Measurements from ENCODE around the gene ELMO2. TPM values are rescaled to one million over a fixed set of nuclear protein-coding genes. Genes with fewer than 3 reads are reported as not detected.

ELMO2 gene, protein sequence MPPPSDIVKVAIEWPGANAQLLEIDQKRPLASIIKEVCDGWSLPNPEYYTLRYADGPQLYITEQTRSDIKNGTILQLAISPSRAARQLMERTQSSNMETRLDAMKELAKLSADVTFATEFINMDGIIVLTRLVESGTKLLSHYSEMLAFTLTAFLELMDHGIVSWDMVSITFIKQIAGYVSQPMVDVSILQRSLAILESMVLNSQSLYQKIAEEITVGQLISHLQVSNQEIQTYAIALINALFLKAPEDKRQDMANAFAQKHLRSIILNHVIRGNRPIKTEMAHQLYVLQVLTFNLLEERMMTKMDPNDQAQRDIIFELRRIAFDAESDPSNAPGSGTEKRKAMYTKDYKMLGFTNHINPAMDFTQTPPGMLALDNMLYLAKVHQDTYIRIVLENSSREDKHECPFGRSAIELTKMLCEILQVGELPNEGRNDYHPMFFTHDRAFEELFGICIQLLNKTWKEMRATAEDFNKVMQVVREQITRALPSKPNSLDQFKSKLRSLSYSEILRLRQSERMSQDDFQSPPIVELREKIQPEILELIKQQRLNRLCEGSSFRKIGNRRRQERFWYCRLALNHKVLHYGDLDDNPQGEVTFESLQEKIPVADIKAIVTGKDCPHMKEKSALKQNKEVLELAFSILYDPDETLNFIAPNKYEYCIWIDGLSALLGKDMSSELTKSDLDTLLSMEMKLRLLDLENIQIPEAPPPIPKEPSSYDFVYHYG
- 97.7 and 112 TPM in 2 replicates for total RNA-seq

- intact Hi-C loops (cut with micrococcal nuclease), result loop anchor here (1.0 to 2.0 kb wide), 10 partner anchors 42 to 1446 kb away; partner anchors contain the start of genes TOMM34, TP53RK, UBE2C and ZNF335
Observed at GRCh38 chr20:46406200-46406985, at the start of gene ELMO2. ELMO2 (minus strand) TSS chr20:46406615; CDS start chr20:46394482, 12,133 bp downstream.

DNA sequence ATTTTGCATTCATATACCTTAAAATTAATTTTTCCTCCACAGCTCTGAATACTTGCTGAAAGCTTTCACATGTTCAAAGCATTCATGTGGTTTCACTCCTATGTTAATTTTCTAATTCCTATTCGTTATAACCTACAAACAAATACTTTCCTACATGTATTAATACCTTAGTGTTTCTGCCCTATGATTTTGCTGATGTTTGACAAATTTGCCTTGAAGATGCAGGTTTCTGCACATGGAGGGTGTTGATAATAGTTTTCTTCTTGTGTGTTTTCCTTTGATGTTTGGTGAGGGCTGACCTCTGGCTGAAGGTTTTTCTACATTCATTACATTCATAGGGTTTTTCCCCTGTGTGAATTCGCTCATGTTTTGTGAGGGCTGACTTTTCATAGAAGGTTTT lies 49.3 kb upstream of the ELMO2 start:
- intact Hi-C loops (cut with micrococcal nuclease), result no loop called here

- intact Hi-C loops (cut with micrococcal nuclease), result no loop called here
Observed at GRCh38 chr20:46446851-46447250, 40.4 kb upstream of the ELMO2 start.

DNA sequence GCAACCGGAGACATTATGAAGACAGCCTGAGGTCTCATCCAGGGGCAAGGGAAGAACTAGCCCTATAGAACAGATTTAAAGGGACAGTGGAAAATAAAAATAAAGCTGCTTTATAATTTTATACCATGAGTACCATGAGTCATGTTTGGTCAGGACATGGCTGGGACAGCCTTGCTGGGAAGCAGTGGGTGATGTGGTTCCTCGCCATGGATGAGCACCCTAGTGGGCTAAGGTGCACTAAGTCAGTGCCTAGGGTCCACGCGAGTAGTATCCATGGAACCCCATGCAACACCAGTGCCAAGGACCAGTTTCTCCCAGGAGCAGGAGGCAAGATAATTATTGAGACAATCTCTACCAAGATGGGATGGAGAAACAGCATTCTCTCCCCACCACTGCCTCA lies 33.4 kb upstream of the ELMO2 start:
- intact Hi-C loops (cut with micrococcal nuclease), result no loop called here

- intact Hi-C loops (cut with micrococcal nuclease), result loop anchor here (1.0 kb wide), 1 partner anchor 131 kb away; no protein-coding TSS in a partner anchor
Observed at GRCh38 chr20:46438156-46438750, 31.8 kb upstream of the ELMO2 start.

- intact Hi-C loops (cut with micrococcal nuclease), result no loop called here
Observed at GRCh38 chr20:46435146-46435545, 28.7 kb upstream of the ELMO2 start.

GRCh38 chr20:46434597-46434996 lies 28.2 kb upstream of the ELMO2 start:
- intact Hi-C loops (cut with micrococcal nuclease), result no loop called here

DNA sequence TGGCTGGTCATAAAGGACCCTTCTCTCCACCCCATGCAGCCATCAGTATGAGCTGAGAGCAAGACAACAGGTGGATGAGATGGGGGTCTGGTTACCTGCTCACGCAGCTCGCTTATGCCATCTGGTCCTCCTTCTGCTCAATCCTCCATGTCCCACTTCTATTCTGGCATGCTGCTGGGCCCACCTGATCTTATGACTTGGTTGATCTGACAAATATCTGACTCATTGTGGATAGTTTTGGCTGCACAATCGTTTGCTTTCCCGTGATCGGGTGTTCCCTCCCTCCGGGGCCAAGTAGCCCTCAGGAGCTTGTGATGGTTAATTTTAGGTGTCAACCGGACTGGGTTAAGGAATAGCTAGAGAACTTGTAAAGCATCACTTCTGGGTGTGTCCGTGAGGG lies 26.6 kb upstream of the ELMO2 start:
- intact Hi-C loops (cut with micrococcal nuclease), result no loop called here

- intact Hi-C loops (cut with micrococcal nuclease), result no loop called here
Observed at GRCh38 chr20:46430921-46431712, 24.7 kb upstream of the ELMO2 start.

- intact Hi-C loops (cut with micrococcal nuclease), result no loop called here
Observed at GRCh38 chr20:46427384-46427783, 21.0 kb upstream of the ELMO2 start.

DNA sequence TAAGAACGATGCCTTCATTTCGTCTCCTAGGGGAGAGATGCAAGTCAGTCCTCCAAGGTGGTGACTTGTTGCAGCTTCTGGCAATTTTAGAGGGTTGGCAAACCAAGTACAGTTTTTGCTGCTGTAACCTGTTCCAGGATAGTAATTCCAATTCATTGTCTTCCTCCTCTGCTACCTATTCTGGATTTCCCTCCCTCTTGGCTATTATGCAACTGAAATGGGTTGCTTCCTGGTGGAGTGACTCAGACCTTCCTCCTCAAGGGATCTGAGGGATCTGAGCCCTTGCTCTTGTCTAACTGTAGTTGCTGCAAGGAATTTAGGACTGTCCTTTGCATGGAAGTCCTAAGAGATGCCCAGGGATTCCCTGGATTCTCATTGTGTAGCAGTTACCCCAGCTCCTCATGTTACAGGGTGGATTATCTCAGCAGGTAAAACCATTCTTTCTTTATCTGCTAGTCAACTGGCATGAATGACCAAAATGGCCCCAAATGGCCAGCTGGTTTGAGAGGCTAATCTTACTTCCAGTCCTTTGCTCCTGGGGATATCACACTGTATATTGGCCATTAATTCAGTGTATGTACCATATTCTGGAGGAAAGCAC lies 17.6 kb upstream of the ELMO2 start:
- intact Hi-C loops (cut with micrococcal nuclease), result no loop called here

- intact Hi-C loops (cut with micrococcal nuclease), result no loop called here
Observed at GRCh38 chr20:46423342-46423741, 16.9 kb upstream of the ELMO2 start.

- intact Hi-C loops (cut with micrococcal nuclease), result no loop called here
Observed at GRCh38 chr20:46420878-46421277, 14.5 kb upstream of the ELMO2 start.

DNA sequence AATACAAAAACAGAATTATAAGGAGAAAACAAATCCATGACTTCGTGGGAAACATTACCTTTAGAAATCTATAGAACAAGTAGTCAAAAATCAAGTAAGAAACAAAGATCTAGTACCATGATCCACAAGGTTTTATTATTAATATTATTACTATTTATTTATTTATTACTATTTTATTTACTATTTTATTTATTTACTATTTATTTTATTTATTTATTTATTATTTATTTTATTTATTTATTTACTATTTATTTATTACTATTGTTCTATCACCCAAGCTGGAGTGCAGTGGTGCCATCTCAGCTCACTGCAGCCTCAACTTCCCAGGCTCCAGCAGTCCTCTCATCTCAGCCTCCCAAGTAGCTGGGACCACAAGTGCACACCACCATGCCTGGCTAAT lies 13.5 kb upstream of the ELMO2 start:
- intact Hi-C loops (cut with micrococcal nuclease), result no loop called here

GRCh38 chr20:46416839-46417238 lies 10.4 kb upstream of the ELMO2 start:
- intact Hi-C loops (cut with micrococcal nuclease), result no loop called here

DNA sequence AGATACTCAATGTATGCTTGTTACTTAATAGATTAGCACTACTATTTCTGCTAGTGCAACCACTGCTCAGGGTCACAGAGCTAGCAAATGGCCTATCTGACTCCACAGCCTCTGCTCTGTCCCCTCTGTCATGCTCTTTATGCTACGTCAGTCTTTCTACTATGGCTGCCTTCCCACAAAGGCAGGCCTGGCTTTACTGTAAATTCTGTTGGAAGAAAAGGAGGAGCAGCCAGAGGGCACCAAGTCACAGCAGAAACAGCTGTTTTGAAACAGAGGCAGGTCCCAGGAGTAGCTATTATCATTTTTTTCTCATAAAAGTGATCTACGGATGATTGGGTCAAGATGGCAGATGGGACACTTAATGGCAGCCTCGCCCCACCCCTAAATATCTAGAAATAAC lies 10.0 kb upstream of the ELMO2 start:
- intact Hi-C loops (cut with micrococcal nuclease), result no loop called here

GRCh38 chr20:46415773-46416172 lies 9.4 kb upstream of the ELMO2 start:
- intact Hi-C loops (cut with micrococcal nuclease), result no loop called here

GRCh38 chr20:46414608-46415007 lies 8.2 kb upstream of the ELMO2 start:
- intact Hi-C loops (cut with micrococcal nuclease), result no loop called here

DNA sequence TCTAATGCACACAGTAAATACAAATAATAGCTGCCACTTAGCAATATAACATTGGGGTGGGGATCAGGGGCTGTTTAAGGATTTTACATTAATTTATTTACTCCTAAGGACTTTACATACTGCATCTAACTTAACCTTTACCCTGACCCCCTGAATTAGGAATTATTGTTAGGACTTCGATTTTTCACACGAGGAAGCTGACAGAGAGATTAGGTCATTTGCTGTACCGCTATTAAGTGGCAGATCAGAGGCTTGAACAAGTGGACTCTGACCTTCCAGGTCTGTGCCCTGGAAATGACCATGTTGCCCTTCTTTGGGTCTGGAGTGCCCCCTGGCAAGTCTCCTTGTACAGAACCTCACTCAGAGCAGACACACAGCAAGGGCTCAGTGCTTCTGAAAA lies 5.2 kb upstream of the ELMO2 start:
- intact Hi-C loops (cut with micrococcal nuclease), result loop anchor here (1.0 kb wide), 2 partner anchors 10 to 104 kb away; no protein-coding TSS in a partner anchor

DNA sequence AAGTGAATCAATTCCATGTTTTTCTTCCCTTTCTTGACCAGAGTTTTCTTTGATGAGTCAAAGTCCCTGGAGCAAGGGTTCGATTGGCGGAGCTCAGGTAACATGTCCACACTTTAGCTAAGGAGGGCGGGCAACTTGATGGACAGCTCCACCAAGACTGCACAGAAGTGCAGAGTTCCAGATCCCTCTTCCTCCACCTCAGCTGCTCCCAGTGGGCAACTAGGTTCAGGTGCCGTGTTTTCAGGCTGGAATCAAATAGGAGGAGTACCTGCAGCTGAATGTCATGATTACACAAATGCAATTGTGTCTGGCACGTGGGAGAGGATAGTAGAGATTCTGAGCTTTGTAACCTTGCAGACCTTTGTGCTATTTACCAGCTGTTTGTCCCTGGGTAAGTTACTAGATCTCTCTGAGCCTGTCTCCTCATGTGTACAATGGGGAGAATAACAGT lies 1.9 kb upstream of the ELMO2 start:
- intact Hi-C loops (cut with micrococcal nuclease), result no loop called here

All from T-helper 1 cell treated with Interleukin-12 subunit alpha and Interleukin-12 subunit beta and Interleukin-4 antibody, amounts not matched to agents 30 ng/mL and 1 ng/mL, for 36 hours (primary cell).